Measurements from ENCODE around the gene RFXANK. TPM values are rescaled to one million over a fixed set of nuclear protein-coding genes. Genes with fewer than 3 reads are reported as not detected.
A peak's percentile ranks its signal among the peaks of the same experiment; 100 is the strongest.

The RFXANK gene
- total RNA-seq, 1 experiment from 2014 or later, result 73.4 TPM

GRCh38 chr19:19186742-19187141, 5.3 kb upstream of the RFXANK start:
- H3K4me1 Mint-ChIP-seq (ENCODE audit: low read depth, unreplicated experiment), result no peaks in the 10 kb centered on the region
- Histone ChIP-seq H3K4me1 (no peaks in the 10 kb centered on the region), H3K4me3 (ENCODE audit: low read depth, low read length) (no peak overlapping the region), H3K9me3 (no peaks in the 10 kb centered on the region), H3K36me3 (ENCODE audit: control insufficient read depth, insufficient read depth, low read length) (no peaks in the 10 kb centered on the region), H3K27me3 (replicated peaks; ENCODE audit: control insufficient read depth, insufficient read depth, low read length) (no peaks in the 10 kb centered on the region)
- POLR2A ChIA-PET, result no interaction called here
- H3K27ac Mint-ChIP-seq (ENCODE audit: unreplicated experiment), result no peak overlapping the region
- H3K4me3 Mint-ChIP-seq (ENCODE audit: unreplicated experiment), result no peak overlapping the region
- intact Hi-C loops (cut with micrococcal nuclease; ENCODE audit: unreplicated experiment), result loop anchor here (1.0 kb wide), 1 partner anchor 156 kb away; no protein-coding TSS in a partner anchor
- no peaks in the 10 kb centered on the region for H3K27me3 Mint-ChIP-seq (ENCODE audit: insufficient read depth, unreplicated experiment)
- H3K36me3 Mint-ChIP-seq (ENCODE audit: insufficient read depth, unreplicated experiment), result peaks cover 34% of the 10 kb centered on the region
- CTCF ChIA-PET, result no interaction called here
- BruUV-seq (replicated peaks), result no TSS peak
- H3K9me3 Mint-ChIP-seq (ENCODE audit: unreplicated experiment), result no peaks in the 10 kb centered on the region
- no peak for DNase-seq
- no peak for TF ChIP-seq CTCF (IDR thresholded peaks at IDR 0.05; ENCODE audit: insufficient read depth in 1 of 2, low read depth in 1 of 2, low read length in 1 of 2, severe bottlenecking in 1 of 2, unreplicated experiment in 1 of 2)

GRCh38 chr19:19191768-19192077, 335 bp upstream of the RFXANK start:
- peak overlapping the region; percentile 97 for H3K4me3 Mint-ChIP-seq (ENCODE audit: unreplicated experiment)
- peaks cover 30% of the 10 kb centered on the region for H3K36me3 Mint-ChIP-seq (ENCODE audit: insufficient read depth, unreplicated experiment)
- H3K9me3 Mint-ChIP-seq (ENCODE audit: unreplicated experiment), result no peaks in the 10 kb centered on the region
- no peak for TF ChIP-seq CTCF (IDR thresholded peaks at IDR 0.05; ENCODE audit: insufficient read depth in 1 of 2, low read depth in 1 of 2, low read length in 1 of 2, severe bottlenecking in 1 of 2, unreplicated experiment in 1 of 2)
- H3K4me3 ChIP-seq (ENCODE audit: low read depth, low read length), result peak overlapping the region; percentile 84
- no peaks in the 10 kb centered on the region for H3K9me3 ChIP-seq
- CTCF ChIA-PET, result no interaction called here
- intact Hi-C loops (cut with micrococcal nuclease; ENCODE audit: unreplicated experiment), result loop anchor here (1.0 to 2.0 kb wide), 3 partner anchors 12 to 273 kb away; partner anchors contain the start of genes MAU2, NR2C2AP and SUGP1
- BruUV-seq (replicated peaks), result no TSS peak
- no peaks in the 10 kb centered on the region for H3K4me1 Mint-ChIP-seq (ENCODE audit: low read depth, unreplicated experiment)
- peak overlapping the region; percentile 92 for H3K27ac Mint-ChIP-seq (ENCODE audit: unreplicated experiment)
- H3K27me3 Mint-ChIP-seq (ENCODE audit: insufficient read depth, unreplicated experiment), result no peaks in the 10 kb centered on the region
- H3K36me3 ChIP-seq (ENCODE audit: control insufficient read depth, insufficient read depth, low read length), result no peaks in the 10 kb centered on the region
- POLR2A ChIA-PET, result interaction anchor here (0.6 to 2.1 kb wide), 2 partner anchors 11 to 152 kb away, joined by 3 to 18 read pairs; partner anchors contain the start of gene NR2C2AP
- no peak for DNase-seq
- no peaks in the 10 kb centered on the region for H3K4me1 ChIP-seq
- H3K27me3 ChIP-seq (replicated peaks; ENCODE audit: control insufficient read depth, insufficient read depth, low read length), result no peaks in the 10 kb centered on the region

GRCh38 chr19:19192910-19193423, 909 bp downstream of the RFXANK start:
- no peaks in the 10 kb centered on the region for H3K4me1 Mint-ChIP-seq (ENCODE audit: low read depth, unreplicated experiment)
- peak overlapping the region; percentile 97 for H3K4me3 Mint-ChIP-seq (ENCODE audit: unreplicated experiment)
- peak overlapping the region; percentile 92 for H3K27ac Mint-ChIP-seq (ENCODE audit: unreplicated experiment)
- no peaks in the 10 kb centered on the region for H3K27me3 Mint-ChIP-seq (ENCODE audit: insufficient read depth, unreplicated experiment)
- peaks cover 33% of the 10 kb centered on the region for H3K36me3 Mint-ChIP-seq (ENCODE audit: insufficient read depth, unreplicated experiment)
- POLR2A ChIA-PET, result interaction anchor here (2.1 kb wide), 1 partner anchor 10 kb away, joined by 18 read pairs; the partner anchor contains the start of gene NR2C2AP
- H3K9me3 Mint-ChIP-seq (ENCODE audit: unreplicated experiment), result no peaks in the 10 kb centered on the region
- no peaks in the 10 kb centered on the region for H3K36me3 ChIP-seq (ENCODE audit: control insufficient read depth, insufficient read depth, low read length)
- CTCF ChIA-PET, result interaction anchor here (0.6 to 0.9 kb wide), 2 partner anchors 9 to 149 kb away, joined by 3 to 4 read pairs; no protein-coding TSS in a partner anchor
- intact Hi-C loops (cut with micrococcal nuclease; ENCODE audit: unreplicated experiment), result loop anchor here (1.0 to 2.0 kb wide), 3 partner anchors 10 to 271 kb away; partner anchors contain the start of genes MAU2, NR2C2AP and SUGP1
- DNase-seq, result no peak
- no peaks in the 10 kb centered on the region for H3K27me3 ChIP-seq (replicated peaks; ENCODE audit: control insufficient read depth, insufficient read depth, low read length)
- no peaks in the 10 kb centered on the region for H3K9me3 ChIP-seq
- TSS peak; percentile 74 for BruUV-seq (replicated peaks)
- H3K4me3 ChIP-seq (ENCODE audit: low read depth, low read length), result peak overlapping the region; percentile 71
- H3K4me1 ChIP-seq, result no peaks in the 10 kb centered on the region
- no peak for TF ChIP-seq CTCF (IDR thresholded peaks at IDR 0.05; ENCODE audit: insufficient read depth in 1 of 2, low read depth in 1 of 2, low read length in 1 of 2, severe bottlenecking in 1 of 2, unreplicated experiment in 1 of 2)
